GM12878 (cell line): ENCODE measurements around the gene CABLES1. TPM values are rescaled to one million over a fixed set of nuclear protein-coding genes. Genes with fewer than 3 reads are reported as not detected.

ENCODE experiments used
- ATAC-seq: fragments of 200-7000 bp; cut with Tn5 transposase; 3 replicates; pipeline ENCODE4 v1.9.1; 2020; ENCODE audit warnings: mild to moderate bottlenecking, moderate library complexity
- BruUV-seq: library from RNA; stranded (reverse); fragments of 400-500 nt; replicated peaks from 2 replicates; lab custom pipeline; 2021; lab: Mats Ljungman, UMichigan
- CTCF ChIA-PET: fragments of 300-600 bp; sonication (Branson Sonifier 250); formaldehyde crosslinking; extraction: SDS; loops from one replicate; lab custom pipeline; 2021; ENCODE audit warnings: inconsistent platforms; lab: Yijun Ruan, JAX
- POLR2A ChIA-PET: fragments of 350-600 bp; formaldehyde crosslinking; extraction: SDS; loops from one replicate; lab custom pipeline; 2021; ENCODE audit warnings: inconsistent platforms; lab: Charles Lee
- RAD21 ChIA-PET: fragments of 300-600 bp; sonication (Branson Sonifier 250); formaldehyde crosslinking; loops from one replicate; lab custom pipeline; 2023; ENCODE audit warnings: antibody characterized with exemption; ENCODE audit not compliant: unreplicated experiment; lab: Charles Lee
- SMC1A ChIA-PET: fragments of 300-600 bp; sonication (Branson Sonifier 250); formaldehyde crosslinking; loops from one replicate; lab custom pipeline; 2023; ENCODE audit not compliant: unreplicated experiment, uncharacterized antibody; lab: Charles Lee
- DNase-seq: peaks from one replicate; pipeline ENCODE4 v3.0.0-alpha.2; 2011; ENCODE audit warnings: low read depth, low spot score
- FAIRE-seq: peaks from 3 replicates; lab custom pipeline; 2011; peaks lifted over from hg19 to GRCh38; lab: Jason Lieb, UNC
- H2AFZ ChIP-seq: 2 replicates; pipeline ENCODE4 v1.6.0; 2011; ENCODE audit warnings: low read depth, low read length, control low read depth; ENCODE audit not compliant: control insufficient read depth
- H3K27ac ChIP-seq: 2 replicates; pipeline ENCODE4 v1.5.1; 2011; ENCODE audit warnings: control low read depth; ENCODE audit not compliant: control insufficient read depth, insufficient read depth
- H3K27me3 ChIP-seq, 2 experiments: replicated peaks in 1 of 2; 2 replicates each; pipeline versions ENCODE4 v1.6.0 to v1.6.1; 2011; ENCODE audit warnings: low read length in 1 of 2; ENCODE audit not compliant: control insufficient read depth in 2 of 2, insufficient read depth in 2 of 2
- H3K36me3 ChIP-seq, 2 experiments: 2 replicates each; pipeline ENCODE4 v1.5.1; 2011; ENCODE audit warnings: low read length in 1 of 2; ENCODE audit not compliant: control insufficient read depth in 2 of 2, insufficient read depth in 2 of 2
- H3K4me1 ChIP-seq: 2 replicates; pipeline ENCODE4 v1.6.1; 2011; ENCODE audit warnings: mild to moderate bottlenecking, low read length, moderate library complexity, mixed read lengths; ENCODE audit not compliant: control insufficient read depth, insufficient read depth
- H3K4me2 ChIP-seq: 2 replicates; pipeline ENCODE4 v1.6.0; 2011; ENCODE audit warnings: control low read depth; ENCODE audit not compliant: control insufficient read depth, insufficient read depth
- H3K4me3 ChIP-seq: fragments of 200-600 bp; sonication (generic); 2 replicates; pipeline ENCODE4 v1.5.1; 2016
- H3K79me2 ChIP-seq: 2 replicates; pipeline ENCODE4 v1.6.0; 2011; ENCODE audit warnings: low read length; ENCODE audit not compliant: control insufficient read depth, insufficient read depth
- H3K9ac ChIP-seq: 2 replicates; pipeline ENCODE4 v1.8.0; 2011; ENCODE audit warnings: low read length, control low read depth, mixed read lengths; ENCODE audit not compliant: control insufficient read depth, insufficient read depth
- H3K9me3 ChIP-seq: replicated peaks from 3 replicates; pipeline ENCODE4 v1.5.1; 2011; ENCODE audit warnings: mild to moderate bottlenecking, low read length; ENCODE audit not compliant: control insufficient read depth, insufficient read depth
- H4K20me1 ChIP-seq: 2 replicates; pipeline ENCODE4 v1.6.0; 2011; ENCODE audit not compliant: control insufficient read depth, insufficient read depth
- CUX1 ChIP-seq: IDR thresholded peaks from 2 replicates; pipeline ENCODE4 v1.6.1; 2012; ENCODE audit warnings: improper control_type of control experiment, low read depth, low read length; ENCODE audit not compliant: insufficient replicate concordance
- DPF2 ChIP-seq: fragments of 450-650 bp; IDR thresholded peaks from 2 replicates; pipeline ENCODE4 v1.6.1; 2017; ENCODE audit warnings: mild to moderate bottlenecking
- ELK1 ChIP-seq: IDR thresholded peaks from 2 replicates; pipeline ENCODE4 v1.6.1; 2012; ENCODE audit warnings: low read depth, low read length, improper control_type of control experiment
- ETV6 ChIP-seq, 2 experiments: fragments of 450-650 bp in 1 of 2; IDR thresholded peaks in 1 of 2; conservative IDR thresholded peaks in 1 of 2; 2 replicates each; pipeline ENCODE4 v1.6.1; 2014; ENCODE audit warnings: antibody characterized with exemption in 1 of 2, borderline replicate concordance in 1 of 2, low read depth in 1 of 2, mild to moderate bottlenecking in 1 of 2, moderate library complexity in 1 of 2
- HDGF ChIP-seq: fragments of 450-650 bp; IDR thresholded peaks from 2 replicates; pipeline ENCODE4 v1.6.1; 2016; ENCODE audit warnings: antibody characterized with exemption
- NFYA ChIP-seq: IDR thresholded peaks from 2 replicates; pipeline ENCODE4 v1.6.1; 2011; ENCODE audit warnings: low read depth, mild to moderate bottlenecking, low read length, improper control_type of control experiment, borderline replicate concordance
- RCOR1 ChIP-seq: conservative IDR thresholded peaks from 2 replicates; pipeline ENCODE4 v1.6.1; 2012; ENCODE audit warnings: low read depth, low read length, improper control_type of control experiment
- ZBTB33 ChIP-seq: fragments of 450-650 bp; IDR thresholded peaks from 2 replicates; pipeline ENCODE4 v1.6.1; 2017; ENCODE audit warnings: mild to moderate bottlenecking
- ZNF207 ChIP-seq: fragments of 450-650 bp; IDR thresholded peaks from 2 replicates; pipeline ENCODE4 v1.6.1; 2014; ENCODE audit warnings: antibody characterized with exemption, mild to moderate bottlenecking, borderline replicate concordance
- ZNF217 ChIP-seq: fragments of 450-650 bp; IDR thresholded peaks from 2 replicates; pipeline ENCODE4 v1.6.1; 2017; ENCODE audit warnings: antibody characterized with exemption, mild to moderate bottlenecking
- ZNF274 ChIP-seq: IDR thresholded peaks from one replicate; pipeline ENCODE4 v1.8.0; 2011; ENCODE audit not compliant: insufficient read length, insufficient read depth
- ZNF622 ChIP-seq: fragments of 450-650 bp; IDR thresholded peaks from 2 replicates; pipeline ENCODE4 v1.6.1; 2017; ENCODE audit warnings: mild to moderate bottlenecking, inconsistent platforms
- WGBS: methylation state at CpG from one replicate; pipeline ENCODE4 v1.1.6; 2016; ENCODE audit warnings: low lambda C conversion rate; ENCODE audit not compliant: insufficient replicate concordance, insufficient coverage; ENCODE audit errors: missing lambda C conversion rate; 5-methylcytosine and 5-hydroxymethylcytosine counted together
- in situ Hi-C: fragments of 300-500 bp; cut with MboI; formaldehyde crosslinking; loops from 9 replicates; pipeline ENCODE4 v1.14.3; 2018; ENCODE audit warnings: mixed read lengths
- intact Hi-C: fragments of 100-400 bp; cut with micrococcal nuclease; formaldehyde crosslinking; loops from one replicate; pipeline ENCODE4 v1.14.2; 2022; ENCODE audit not compliant: unreplicated experiment
- polyA plus RNA-seq, 11 experiments: library from polyadenylated mRNA; depleted of rRNA in 4 of 11; unstranded in 6 of 11; stranded (reverse) in 5 of 11; fragments of >200 nt; fragmentation: Nextera tagmentation in 4 of 11; fragmentation: Illumina TruSeq in 1 of 11; extraction: Ambion mirVana in 4 of 11; extraction: Trizol in 1 of 11; gene quantifications; 1 replicate in 1 of 11; 2 replicates in 10 of 11; pipeline versions ENCODE4 v1.2.1 to v1.2.3, GENCODE V29; 2011 to 2016; ENCODE audit warnings: inconsistent platforms in 2 of 11, missing spikeins in 2 of 11, low read depth in 1 of 11
- total RNA-seq, 4 experiments: library from RNA; depleted of rRNA in 3 of 4; stranded (reverse); fragments of >200 nt in 3 of 4; fragmentation: Illumina TruSeq in 1 of 4; extraction: Trizol in 1 of 4; gene quantifications; 2 replicates each; pipeline versions ENCODE4 v1.2.1 to v1.2.3, GENCODE V29; 2013 to 2021

CABLES1 gene
- total and polyA plus RNA-seq, 10 of the 15 experiments (the other 5 are each of a cell fraction or from before 2014, with no cell fraction given), result 2.9 to 27.2 (median 8.2) TPM

GRCh38 chr18:23207994-23208393 lies 72.7 kb downstream of the CABLES1 start:
- TF ChIP-seq ELK1 (no peak), ZNF274 (no peak), RCOR1 (no peak), ZBTB33 (no peak), ZNF217 (no peak), ZNF622 (no peak), HDGF (no peak), DPF2 (no peak), ZNF207 (no peak), ETV6 (conservative IDR thresholded peaks at IDR 0.05 in 1 of 2, IDR thresholded peaks at IDR 0.05 in 1 of 2; ENCODE audit: borderline replicate concordance in 1 of 2, low read depth in 1 of 2) (no peak), CUX1 (no peak), NFYA (no peak)
- Histone ChIP-seq H3K79me2 (no peaks in the 10 kb centered on the region), H4K20me1 (no peaks in the 10 kb centered on the region), H3K4me2 (no peak overlapping the region), H3K36me3 (peaks cover 9% of the 10 kb centered on the region in 2 experiments; a peak in 3 of 4 replicates), H2AFZ (no peak overlapping the region), H3K27ac (no peak overlapping the region), H3K9me3 (peaks cover 6% of the 10 kb centered on the region; the same call in 2 of the 3 replicates), H3K4me3 (no peak overlapping the region), H3K27me3 (no peaks in the 10 kb centered on the region), H3K4me1 (no peaks in the 10 kb centered on the region), H3K9ac (no peak overlapping the region)
- in situ Hi-C loops, result no loop called here
- intact Hi-C loops, result no loop called here
- no TSS peak for BruUV-seq
- ChIA-PET POLR2A (no interaction called here), RAD21 (interaction anchor here (0.8 to 2.2 kb wide), 2 partner anchors 16 to 74 kb away, joined by 3 to 10 read pairs; no protein-coding TSS in a partner anchor), SMC1A (interaction anchor here (1.2 to 1.9 kb wide), 3 partner anchors 13 to 112 kb away, joined by 3 to 6 read pairs (median 3); no protein-coding TSS in a partner anchor), CTCF (interaction anchor here (0.6 to 4.9 kb wide), 13 partner anchors 9 to 409 kb away, joined by 3 to 58 read pairs (median 4); no protein-coding TSS in a partner anchor)
- FAIRE-seq (no peak), ATAC-seq (no peak), DNase-seq (no peak)
- 67% methylated on average over 6 of the region's 6 CpGs for WGBS
